GM13976 (cell line): ENCODE results near the gene ERCC1.

Experiments used
- DNase-seq: peaks from one replicate; pipeline ENCODE4 v3.0.0; 2012; ENCODE audit warnings: low spot score
- in situ Hi-C: fragments of 300-500 bp; cut with MboI; formaldehyde crosslinking; loops from one replicate; pipeline ENCODE4 v1.12.0; 2022; ENCODE audit warnings: low sequenced_read_pairs, mixed read lengths, inconsistent platforms; ENCODE audit not compliant: unreplicated experiment
- TF ChIP-seq, protein P1 (sequence below): IDR thresholded peaks from 2 replicates; pipeline ENCODE4 v1.5.1; 2012; ENCODE audit warnings: borderline replicate concordance, mild to moderate bottlenecking; ENCODE audit not compliant: insufficient read depth; ENCODE audit errors: extremely low read depth, missing control alignments, control extremely low read depth

ERCC1 gene

DNA sequence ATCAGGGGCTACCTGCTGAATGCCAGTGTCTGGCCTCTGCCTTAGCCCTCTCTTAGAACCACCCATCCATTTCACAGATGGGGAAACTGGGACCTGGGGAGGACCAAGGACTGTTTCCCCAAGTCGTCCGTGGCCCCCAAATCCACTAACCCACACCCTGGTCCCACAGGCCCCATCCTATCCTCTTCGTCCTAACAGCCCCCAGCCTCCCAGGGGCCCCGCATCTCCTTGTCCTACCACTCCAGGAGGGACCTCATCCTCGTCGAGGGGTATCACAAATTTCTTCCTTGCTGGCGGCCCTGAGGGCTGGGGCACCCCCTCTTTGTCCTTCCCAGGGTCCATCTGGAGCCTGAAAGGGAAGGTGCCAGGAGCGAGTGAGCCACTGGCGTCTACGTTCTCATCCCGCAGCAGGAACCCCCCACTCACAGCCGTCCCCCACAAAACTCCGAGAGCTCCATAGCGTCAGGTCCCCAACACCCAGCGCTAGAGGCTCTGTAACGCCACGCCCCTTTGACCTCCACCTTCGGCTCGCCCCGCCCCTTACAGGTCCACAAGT lies 606 bp downstream of the ERCC1 start:
- no peak for DNase-seq
- TF ChIP-seq, protein P1, sequence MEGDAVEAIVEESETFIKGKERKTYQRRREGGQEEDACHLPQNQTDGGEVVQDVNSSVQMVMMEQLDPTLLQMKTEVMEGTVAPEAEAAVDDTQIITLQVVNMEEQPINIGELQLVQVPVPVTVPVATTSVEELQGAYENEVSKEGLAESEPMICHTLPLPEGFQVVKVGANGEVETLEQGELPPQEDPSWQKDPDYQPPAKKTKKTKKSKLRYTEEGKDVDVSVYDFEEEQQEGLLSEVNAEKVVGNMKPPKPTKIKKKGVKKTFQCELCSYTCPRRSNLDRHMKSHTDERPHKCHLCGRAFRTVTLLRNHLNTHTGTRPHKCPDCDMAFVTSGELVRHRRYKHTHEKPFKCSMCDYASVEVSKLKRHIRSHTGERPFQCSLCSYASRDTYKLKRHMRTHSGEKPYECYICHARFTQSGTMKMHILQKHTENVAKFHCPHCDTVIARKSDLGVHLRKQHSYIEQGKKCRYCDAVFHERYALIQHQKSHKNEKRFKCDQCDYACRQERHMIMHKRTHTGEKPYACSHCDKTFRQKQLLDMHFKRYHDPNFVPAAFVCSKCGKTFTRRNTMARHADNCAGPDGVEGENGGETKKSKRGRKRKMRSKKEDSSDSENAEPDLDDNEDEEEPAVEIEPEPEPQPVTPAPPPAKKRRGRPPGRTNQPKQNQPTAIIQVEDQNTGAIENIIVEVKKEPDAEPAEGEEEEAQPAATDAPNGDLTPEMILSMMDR = no peak
- in situ Hi-C loops = no loop called here

DNA sequence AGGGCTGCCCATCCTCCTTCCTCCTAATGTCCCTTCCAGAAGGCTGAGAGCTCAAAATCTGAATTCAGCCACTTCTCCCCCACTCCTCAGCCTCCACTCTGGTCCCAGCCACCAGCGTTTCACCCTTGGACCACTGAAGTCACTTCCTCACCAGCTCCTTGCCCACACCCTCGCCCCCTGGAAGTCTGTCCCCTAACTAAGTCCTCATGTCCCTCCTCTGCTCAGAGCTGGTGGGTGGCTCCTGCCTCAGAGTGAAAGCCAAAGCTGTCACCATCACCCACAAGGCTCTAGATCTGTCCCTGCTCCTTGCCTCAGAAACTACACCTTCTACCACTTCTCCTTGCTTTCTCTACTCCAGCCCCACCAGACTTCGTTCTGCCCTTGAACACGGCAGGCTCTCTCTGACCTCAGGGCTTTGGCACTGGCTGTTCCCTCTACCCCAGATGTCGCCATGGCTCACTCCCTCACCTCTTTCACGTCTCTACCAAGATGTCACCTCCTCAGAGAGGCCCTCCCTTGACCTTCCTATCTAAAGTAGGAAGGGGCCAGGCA lies 1.7 kb downstream of the ERCC1 start:
- DNase-seq = no peak
- TF ChIP-seq, protein P1 = no peak
- in situ Hi-C loops = no loop called here

DNA sequence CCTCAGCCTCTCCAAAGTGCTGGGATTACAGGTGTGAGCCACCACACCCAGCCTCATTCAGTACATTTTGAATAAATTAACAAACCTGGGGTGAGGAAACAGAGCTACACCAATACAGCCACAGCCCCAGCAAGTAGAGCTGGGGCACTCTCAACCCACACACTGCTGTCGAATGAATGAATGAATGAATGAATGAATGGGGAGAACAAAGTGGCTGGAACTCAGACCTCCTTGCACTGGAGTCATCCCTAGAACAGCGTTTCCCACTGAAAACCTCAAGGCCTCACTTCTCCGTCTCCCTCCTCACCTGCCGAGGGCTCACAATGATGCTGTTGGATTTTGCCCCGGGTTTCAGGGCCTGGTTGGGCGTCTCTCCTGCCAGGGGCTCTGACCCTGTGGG lies 2.8 kb downstream of the ERCC1 start:
- no peak for DNase-seq
- TF ChIP-seq, protein P1 = no peak
- in situ Hi-C loops = no loop called here

DNA sequence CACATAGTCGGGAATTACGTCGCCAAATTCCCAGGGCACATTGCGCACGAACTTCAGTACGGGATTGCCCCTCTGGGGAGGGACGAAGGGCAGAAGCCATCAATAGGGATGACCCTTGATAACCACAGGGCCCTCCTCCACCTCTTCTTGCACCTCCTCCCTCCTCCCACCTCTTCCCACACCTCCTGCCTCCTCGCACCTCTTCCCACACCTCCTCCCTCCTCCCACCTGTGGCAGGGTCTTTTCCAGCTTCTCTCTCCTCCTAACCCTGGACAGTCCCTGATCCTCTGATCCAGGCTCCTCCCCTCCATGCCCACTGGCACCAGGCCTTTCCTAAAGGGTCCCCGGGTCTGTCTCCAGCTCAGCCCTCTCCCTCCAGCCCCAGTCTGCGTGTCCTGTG lies 3.4 kb downstream of the ERCC1 start:
- TF ChIP-seq, protein P1 = no peak
- in situ Hi-C loops = no loop called here

DNA sequence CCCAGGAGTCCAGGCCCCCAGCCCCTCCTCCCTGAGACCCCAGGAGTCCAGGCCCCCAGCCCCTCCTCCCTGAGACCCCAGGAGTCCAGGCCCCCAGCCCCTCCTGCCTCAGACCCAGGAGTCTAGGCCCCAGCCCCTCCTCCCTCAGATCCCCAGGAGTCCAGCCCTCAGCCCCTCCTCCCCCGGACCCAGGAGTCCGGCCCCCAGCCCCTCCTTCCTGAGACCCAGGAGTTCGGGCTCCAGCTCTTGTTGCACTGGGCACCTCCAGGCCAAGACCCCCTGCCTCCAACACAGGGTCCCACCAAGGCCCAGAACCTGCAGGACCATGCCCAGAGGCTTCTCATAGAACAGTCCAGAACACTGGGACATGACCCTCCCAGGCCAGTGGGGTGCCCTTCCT lies 3.8 kb downstream of the ERCC1 start:
- TF ChIP-seq, protein P1 = no peak
- no peak for DNase-seq
- in situ Hi-C loops = no loop called here

More for the DNA sequence above, 3.4 kb downstream of the ERCC1 start:
- DNase-seq = no peak

DNA sequence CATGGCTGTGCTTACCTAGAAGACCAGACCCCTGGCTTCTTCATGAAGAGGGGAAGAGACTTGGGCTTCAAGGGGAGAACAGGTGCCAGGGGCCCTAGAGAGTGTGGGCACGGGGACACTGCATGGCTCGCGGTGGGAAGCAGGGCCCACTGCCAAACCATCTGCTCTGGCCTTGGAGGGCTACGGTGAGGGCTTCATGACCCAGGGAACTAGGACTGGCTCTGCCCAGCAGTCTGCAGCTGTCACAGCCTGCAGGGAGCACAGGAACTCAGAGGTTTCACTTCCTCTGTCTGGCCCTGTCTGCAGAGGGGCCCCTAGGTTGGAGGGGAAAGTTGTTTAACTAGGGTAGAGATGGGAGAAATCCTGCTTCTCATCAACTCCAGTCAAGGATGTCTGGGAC lies 4.3 kb downstream of the ERCC1 start:
- TF ChIP-seq, protein P1 = no peak
- in situ Hi-C loops = no loop called here
- DNase-seq = peak; percentile 87
